HG03442 (cell line): ENCODE measurements around the gene ANK3.

Experiments
- ATAC-seq: cut with Tn5 transposase; IDR thresholded peaks from one replicate; pipeline ENCODE4 v1.9.1; 2021; ENCODE audit warnings: mild to moderate bottlenecking, moderate library complexity; ENCODE audit not compliant: unreplicated experiment

Gene ANK3

DNA sequence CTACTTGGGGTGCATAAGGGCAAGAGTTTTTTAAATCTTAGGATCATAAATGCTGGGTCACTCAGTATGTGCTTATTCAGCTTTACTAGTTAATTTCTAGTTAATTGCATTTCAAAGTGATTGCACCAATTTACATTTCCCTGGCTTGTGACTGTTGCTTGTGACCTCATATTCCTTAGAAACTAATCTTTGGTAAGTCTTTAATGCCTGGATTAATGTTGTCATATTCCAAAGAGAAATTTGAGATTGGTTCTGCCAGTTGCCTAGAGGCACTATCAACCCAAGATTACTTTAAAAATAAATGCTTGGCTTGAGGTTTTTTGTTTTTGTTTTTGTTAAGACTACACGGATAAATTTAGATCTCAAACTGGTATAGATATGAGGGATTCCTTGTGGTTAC lies 103.1 kb downstream of the ANK3 start:
- no peak for ATAC-seq

DNA sequence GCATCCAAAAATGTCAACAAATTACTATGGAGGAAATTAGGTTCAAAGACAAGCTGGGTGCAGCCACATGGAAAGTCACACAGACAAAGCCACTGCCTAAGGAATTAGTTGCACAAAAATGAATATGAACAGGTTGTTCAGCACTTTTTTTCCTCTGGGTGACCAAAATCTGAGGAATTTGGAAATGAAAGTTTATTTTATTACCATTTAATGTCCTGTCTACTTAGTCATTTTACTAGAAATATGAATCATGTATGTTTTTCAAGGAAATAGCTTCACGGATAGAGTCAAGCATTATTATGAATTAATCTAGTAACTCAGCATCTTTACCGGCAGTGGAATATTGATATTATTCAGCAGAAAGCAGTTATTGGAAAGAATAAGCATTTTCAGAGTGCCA lies 106.3 kb downstream of the ANK3 start:
- no peak for ATAC-seq

DNA sequence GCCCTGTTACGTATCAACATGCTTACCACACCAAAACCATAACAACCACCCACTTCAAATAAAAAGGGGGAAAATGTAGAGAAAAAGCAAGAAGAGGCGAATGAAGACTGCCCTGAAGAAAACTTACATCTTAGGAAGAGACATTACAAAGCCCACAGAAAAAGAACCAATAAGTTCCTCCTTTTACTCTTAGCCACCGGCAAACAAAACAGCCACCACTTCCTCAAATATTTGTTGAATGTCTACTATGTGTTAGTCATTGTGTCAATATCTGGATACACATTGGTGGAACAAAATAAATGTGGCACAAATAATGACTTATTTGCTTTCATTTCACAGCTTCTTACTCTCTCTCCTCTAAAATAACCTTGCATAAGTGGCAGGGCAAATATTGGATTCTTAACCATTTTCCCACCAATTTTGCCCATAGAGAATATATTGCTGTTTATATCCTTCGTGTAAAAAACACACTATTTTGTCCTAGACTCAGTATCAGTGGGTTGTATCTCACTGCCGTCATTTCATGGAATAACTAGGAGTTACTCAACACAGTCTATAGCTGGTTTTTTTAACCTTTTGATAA lies 106.8 kb downstream of the ANK3 start:
- ATAC-seq: no peak

- no peak for ATAC-seq
Observed at GRCh38 chr10:60281792-60282353, 107.8 kb downstream of the ANK3 start.

DNA sequence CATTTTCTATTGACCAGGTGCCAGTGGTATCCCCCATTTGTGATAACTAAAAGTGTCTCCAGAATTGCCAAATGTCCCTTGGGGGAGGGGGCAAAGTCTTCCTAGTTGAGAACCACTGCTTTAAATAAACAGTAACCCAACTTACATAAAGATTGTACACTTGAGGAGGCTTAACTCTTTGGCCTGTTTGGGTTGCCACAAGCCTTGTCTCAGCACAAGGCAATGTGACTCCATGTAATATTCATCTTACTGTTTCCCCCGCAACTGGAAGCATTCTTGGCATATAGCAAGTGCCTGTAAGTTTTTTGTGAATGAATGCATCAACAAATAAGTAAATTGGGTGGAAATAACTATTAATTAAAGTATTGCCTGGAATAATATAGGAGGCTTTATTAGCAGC lies 108.3 kb downstream of the ANK3 start:
- no peak for ATAC-seq

DNA sequence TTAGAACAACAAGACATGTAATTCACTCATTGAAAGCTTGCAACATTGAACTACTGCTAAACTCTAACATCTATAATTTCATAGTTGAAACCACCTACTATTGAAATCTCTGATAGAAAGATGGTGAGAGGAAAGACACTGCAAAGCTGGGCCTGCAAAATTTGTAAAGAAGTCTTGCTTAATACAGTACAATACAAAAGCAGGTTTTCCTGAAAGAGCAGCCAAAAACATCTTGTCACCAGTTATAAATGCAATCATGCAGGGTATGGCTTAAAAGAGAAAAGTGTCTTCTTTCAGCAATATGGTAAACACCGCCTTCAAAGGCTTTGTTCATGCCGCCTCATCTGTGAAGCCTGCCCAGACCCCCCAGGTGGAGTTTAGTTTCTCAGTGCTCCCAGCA lies 109.2 kb downstream of the ANK3 start:
- ATAC-seq: no peak

GRCh38 chr10:60277656-60278055 lies 112.0 kb downstream of the ANK3 start:
- no peak for ATAC-seq

GRCh38 chr10:60276232-60276631 lies 113.4 kb downstream of the ANK3 start:
- ATAC-seq: no peak

- no peak for ATAC-seq
Observed at GRCh38 chr10:60271319-60272040, 118.2 kb downstream of the ANK3 start.

DNA sequence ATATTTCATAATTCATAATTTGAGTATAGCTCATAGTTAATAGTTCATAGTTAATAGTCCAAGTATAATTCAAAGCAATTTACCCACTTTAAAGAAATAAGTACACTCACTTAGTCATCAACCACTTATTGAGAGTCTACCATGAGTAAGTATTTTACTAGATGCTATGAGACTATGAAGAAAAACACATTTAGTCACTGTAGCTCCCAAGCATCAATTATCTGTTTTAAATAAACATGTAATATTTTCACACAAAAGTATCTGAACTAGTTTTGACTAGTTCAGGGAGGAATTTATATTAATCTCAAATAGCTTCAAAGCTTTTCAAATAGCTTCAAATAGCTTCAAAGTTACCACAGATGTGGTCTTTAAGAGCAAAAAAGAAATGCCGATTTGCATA lies 119.2 kb downstream of the ANK3 start:
- ATAC-seq: no peak

GRCh38 chr10:60267802-60268201 lies 121.9 kb downstream of the ANK3 start:
- ATAC-seq: no peak

- no peak for ATAC-seq
Observed at GRCh38 chr10:60266513-60266912, 123.2 kb downstream of the ANK3 start.

DNA sequence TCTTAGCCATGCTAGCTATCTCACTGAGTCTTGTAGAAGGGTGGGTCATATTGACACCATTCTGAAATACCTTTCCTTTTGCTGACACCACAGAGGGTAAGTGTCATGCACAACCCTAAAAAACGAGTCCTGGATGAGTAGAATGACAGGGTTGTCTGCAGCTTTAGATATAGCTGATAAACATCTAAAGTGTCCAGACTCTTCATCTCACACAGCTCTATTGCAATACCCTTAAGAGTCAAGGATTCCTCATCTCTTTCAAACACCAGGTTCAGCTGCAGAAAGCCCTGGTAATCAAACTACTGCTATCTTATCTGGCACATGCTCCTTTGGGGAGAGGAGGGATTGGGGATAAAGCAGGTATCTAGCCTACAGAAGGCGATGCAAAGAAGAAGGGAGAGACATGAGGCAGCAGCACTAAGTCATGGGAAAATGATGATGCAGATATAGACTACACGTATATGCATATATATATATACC lies 127.0 kb downstream of the ANK3 start:
- ATAC-seq: no peak

DNA sequence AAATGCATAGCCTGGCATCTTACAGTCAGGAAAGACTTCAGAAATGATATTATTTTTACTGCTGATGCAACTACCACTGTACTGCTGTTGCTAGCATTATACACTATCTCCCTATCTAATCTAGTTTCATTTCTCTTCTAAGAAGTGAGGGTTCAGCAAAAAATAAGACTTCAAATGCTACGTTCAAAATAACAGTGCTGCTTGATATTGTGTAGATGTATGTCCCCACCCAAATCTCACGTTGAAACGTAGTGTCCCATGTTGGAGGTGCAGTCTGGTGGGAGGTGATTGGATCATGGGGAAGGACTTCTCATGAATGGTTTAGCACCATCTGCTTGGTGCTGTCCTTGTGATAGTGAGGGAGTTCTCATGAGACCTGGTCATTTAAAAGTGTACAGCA lies 129.4 kb downstream of the ANK3 start:
- ATAC-seq: no peak

DNA sequence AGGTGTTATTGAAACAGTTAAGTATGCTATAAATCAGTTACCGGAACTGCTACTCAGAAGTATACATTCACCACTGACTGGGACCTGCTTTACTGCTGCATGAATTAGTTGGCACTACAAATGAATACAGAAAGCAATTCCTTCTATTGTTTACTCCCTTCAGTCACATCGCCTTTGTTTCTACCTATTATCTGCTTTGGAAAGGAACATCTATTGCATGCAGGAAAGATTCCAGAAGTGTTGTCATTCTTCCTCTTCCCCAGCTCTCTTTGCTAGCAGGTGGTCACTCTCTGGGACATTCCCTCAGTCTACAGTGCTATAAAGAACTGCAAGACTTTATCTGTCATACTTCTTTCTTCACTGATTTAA lies 131.3 kb downstream of the ANK3 start:
- no peak for ATAC-seq

GRCh38 chr10:60257767-60258428 lies 131.8 kb downstream of the ANK3 start:
- ATAC-seq: no peak

- no peak for ATAC-seq
Observed at GRCh38 chr10:60254776-60255175, 134.9 kb downstream of the ANK3 start.

DNA sequence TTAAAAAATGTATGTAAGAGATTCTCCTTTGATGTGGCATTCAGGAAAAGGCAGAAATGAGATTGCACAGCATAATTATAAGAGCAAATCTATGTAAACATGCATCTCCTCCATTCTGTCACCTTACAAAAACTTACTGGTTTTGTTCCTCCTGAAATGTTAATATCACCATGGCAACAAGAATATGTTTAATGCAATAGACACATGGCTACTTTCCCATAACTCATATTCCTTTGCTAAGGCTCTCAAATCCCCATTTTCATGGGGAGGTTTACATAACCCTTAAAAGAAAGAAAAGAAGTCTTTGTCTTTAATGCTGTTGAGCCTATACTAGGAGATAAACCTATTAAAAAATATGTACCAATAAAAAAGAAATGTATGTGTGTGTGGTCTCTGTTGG lies 136.2 kb downstream of the ANK3 start:
- no peak for ATAC-seq

DNA sequence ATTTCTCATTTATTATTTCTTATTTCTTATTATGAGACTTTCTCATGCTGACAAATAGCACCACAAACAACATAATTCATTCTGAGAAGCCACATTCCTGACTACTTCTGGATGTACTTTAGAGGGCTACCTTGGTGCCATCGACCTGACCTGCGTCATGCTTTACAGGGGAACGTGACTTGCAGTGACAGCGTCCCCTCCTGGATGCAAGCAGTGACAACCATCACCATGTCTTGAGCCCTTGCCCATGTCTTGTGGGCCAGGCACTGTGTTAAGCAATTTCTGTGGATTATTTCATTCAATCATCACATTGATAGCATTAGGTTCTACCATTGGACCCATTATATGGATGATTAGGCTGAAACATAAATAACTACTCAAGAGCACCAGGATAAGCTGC lies 137.0 kb downstream of the ANK3 start:
- ATAC-seq: no peak

DNA sequence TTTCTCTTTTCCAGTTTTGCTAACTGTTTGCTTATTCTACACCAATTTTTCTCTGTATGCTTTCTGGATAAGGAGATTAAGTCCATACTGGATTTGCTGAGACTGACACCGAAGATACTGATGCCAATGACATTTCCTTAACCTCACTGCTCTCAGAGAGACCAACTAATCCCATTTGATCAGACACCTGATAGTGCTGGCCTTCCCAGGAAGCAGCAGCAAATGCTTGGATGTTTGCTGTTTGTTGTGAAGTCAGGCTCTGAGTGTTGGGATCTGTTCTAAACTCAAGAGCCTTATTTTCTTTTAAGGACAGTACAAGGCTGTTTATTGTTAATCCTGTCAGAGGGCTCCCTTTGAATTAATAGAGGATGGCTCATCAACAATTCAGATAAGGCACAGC lies 143.3 kb downstream of the ANK3 start:
- no peak for ATAC-seq

- no peak for ATAC-seq
Observed at GRCh38 chr10:60239228-60239627, 150.4 kb downstream of the ANK3 start.

- no peak for ATAC-seq
Observed at GRCh38 chr10:60238759-60239100, 150.9 kb downstream of the ANK3 start.
